ENCODE data around the gene ESYT2. TPM values are rescaled to one million over a fixed set of nuclear protein-coding genes. Genes with fewer than 3 reads are reported as not detected.

The ESYT2 gene
- total and polyA plus RNA-seq, 4 donors: 4.9 to 31.7 (median 17.2) TPM

DNA sequence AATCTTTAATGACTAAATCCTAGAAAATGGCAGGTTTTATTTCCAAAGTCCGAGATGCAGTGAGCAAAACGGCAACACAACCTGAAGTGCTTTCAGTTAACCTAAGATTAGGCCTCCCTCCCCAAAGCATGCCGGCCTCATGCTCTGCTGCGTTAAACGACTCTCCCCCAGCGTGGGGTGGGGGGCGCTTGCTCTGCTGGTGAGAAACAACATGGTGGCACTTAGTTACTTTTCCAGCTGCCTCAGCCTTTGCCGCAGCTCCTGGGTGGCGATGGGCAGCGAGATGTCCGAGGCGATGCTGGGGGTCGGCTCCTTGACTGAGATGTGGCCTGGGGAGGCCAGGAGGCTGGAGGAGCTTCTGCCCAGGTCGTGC lies 88.0 kb downstream of the ESYT2 start:
- Histone ChIP-seq H3K36me3 (ENCODE audit: control insufficient read depth in 4 of 4, insufficient read depth in 3 of 4, low read depth in 1 of 4, low read length in 3 of 4) (peaks cover 9 to 58% (median 28%) of the 10 kb centered on the region in 4 donors), H3K27me3 (ENCODE audit: control insufficient read depth in 4 of 4, insufficient read depth in 4 of 4, low read length in 3 of 4) (no peaks in the 10 kb centered on the region), H3K9me3 (ENCODE audit: control insufficient read depth in 4 of 4, low read length in 3 of 4) (no peaks in the 10 kb centered on the region), H3K9ac (ENCODE audit: low read depth in 1 of 2, low read length in 2 of 2) (no peak overlapping the region), H3K4me1 (ENCODE audit: control insufficient read depth in 4 of 4, insufficient read depth in 4 of 4, low read length in 3 of 4) (no peaks in the 10 kb centered on the region), H3K27ac (ENCODE audit: low read depth in 1 of 2, low read length in 2 of 2) (no peak overlapping the region), H3K4me3 (ENCODE audit: low read depth in 1 of 3, low read length in 3 of 3) (no peak overlapping the region)
- 95% methylated on average over 14 of the region's 14 CpGs for WGBS
- DNase-seq (ENCODE audit: low spot score): no peak
- TF ChIP-seq FOXA2 (IDR thresholded peaks at IDR 0.05) (no peak), ZBTB33 (IDR thresholded peaks at IDR 0.05) (no peak), JUND (IDR thresholded peaks at IDR 0.05) (no peak), RXRA (IDR thresholded peaks at IDR 0.05) (no peak), HNF4A (conservative IDR thresholded peaks at IDR 0.05) (no peak), CTCF (IDR thresholded peaks at IDR 0.05; ENCODE audit: low read depth, low read length, missing input control) (no peak), ATF3 (IDR thresholded peaks at IDR 0.05) (no peak), TAF1 (conservative IDR thresholded peaks at IDR 0.05) (no peak), EGR1 (IDR thresholded peaks at IDR 0.05; ENCODE audit: low read depth in 2 of 2) (no peak), SP1 (IDR thresholded peaks at IDR 0.05) (no peak)

GRCh38 chr7:158740657-158741293 lies 88.5 kb downstream of the ESYT2 start:
- 92% methylated on average over 16 of the region's 16 CpGs for WGBS
- H3K9ac ChIP-seq (ENCODE audit: low read depth in 1 of 2, low read length in 2 of 2): no peak overlapping the region
- no peak overlapping the region for H3K27ac ChIP-seq (ENCODE audit: low read depth in 1 of 2, low read length in 2 of 2)
- TF ChIP-seq EGR1 (IDR thresholded peaks at IDR 0.05; ENCODE audit: low read depth in 2 of 2): no peak
- TF ChIP-seq MAX (IDR thresholded peaks at IDR 0.05): no peak
- TF ChIP-seq SP1 (IDR thresholded peaks at IDR 0.05): no peak
- no peak for TF ChIP-seq FOXA1 (IDR thresholded peaks at IDR 0.05)
- TF ChIP-seq RAD21 (IDR thresholded peaks at IDR 0.05): no peak
- TF ChIP-seq TAF1 (conservative IDR thresholded peaks at IDR 0.05): no peak
- TF ChIP-seq GABPA (IDR thresholded peaks at IDR 0.05 in 1 of 2, conservative IDR thresholded peaks at IDR 0.05 in 1 of 2): no peak
- TF ChIP-seq YY1 (IDR thresholded peaks at IDR 0.05): no peak
- TF ChIP-seq HNF4A (conservative IDR thresholded peaks at IDR 0.05): no peak
- no peak for TF ChIP-seq ZBTB33 (IDR thresholded peaks at IDR 0.05)
- TF ChIP-seq, protein P1, sequence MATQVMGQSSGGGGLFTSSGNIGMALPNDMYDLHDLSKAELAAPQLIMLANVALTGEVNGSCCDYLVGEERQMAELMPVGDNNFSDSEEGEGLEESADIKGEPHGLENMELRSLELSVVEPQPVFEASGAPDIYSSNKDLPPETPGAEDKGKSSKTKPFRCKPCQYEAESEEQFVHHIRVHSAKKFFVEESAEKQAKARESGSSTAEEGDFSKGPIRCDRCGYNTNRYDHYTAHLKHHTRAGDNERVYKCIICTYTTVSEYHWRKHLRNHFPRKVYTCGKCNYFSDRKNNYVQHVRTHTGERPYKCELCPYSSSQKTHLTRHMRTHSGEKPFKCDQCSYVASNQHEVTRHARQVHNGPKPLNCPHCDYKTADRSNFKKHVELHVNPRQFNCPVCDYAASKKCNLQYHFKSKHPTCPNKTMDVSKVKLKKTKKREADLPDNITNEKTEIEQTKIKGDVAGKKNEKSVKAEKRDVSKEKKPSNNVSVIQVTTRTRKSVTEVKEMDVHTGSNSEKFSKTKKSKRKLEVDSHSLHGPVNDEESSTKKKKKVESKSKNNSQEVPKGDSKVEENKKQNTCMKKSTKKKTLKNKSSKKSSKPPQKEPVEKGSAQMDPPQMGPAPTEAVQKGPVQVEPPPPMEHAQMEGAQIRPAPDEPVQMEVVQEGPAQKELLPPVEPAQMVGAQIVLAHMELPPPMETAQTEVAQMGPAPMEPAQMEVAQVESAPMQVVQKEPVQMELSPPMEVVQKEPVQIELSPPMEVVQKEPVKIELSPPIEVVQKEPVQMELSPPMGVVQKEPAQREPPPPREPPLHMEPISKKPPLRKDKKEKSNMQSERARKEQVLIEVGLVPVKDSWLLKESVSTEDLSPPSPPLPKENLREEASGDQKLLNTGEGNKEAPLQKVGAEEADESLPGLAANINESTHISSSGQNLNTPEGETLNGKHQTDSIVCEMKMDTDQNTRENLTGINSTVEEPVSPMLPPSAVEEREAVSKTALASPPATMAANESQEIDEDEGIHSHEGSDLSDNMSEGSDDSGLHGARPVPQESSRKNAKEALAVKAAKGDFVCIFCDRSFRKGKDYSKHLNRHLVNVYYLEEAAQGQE (IDR thresholded peaks at IDR 0.05): no peak
- TF ChIP-seq HNF4G (IDR thresholded peaks at IDR 0.05): no peak
- no peak for TF ChIP-seq CTCF (IDR thresholded peaks at IDR 0.05; ENCODE audit: low read depth, low read length, missing input control)
- no peak for TF ChIP-seq ATF3 (IDR thresholded peaks at IDR 0.05)
- no peak for TF ChIP-seq RXRA (IDR thresholded peaks at IDR 0.05)
- no peak for TF ChIP-seq NR2F2 (IDR thresholded peaks at IDR 0.05)
- no peak for TF ChIP-seq FOXA2 (IDR thresholded peaks at IDR 0.05)
- TF ChIP-seq JUND (IDR thresholded peaks at IDR 0.05): no peak
- H3K4me3 ChIP-seq (ENCODE audit: low read depth in 1 of 3, low read length in 3 of 3): no peak overlapping the region
- H3K27me3 ChIP-seq (ENCODE audit: control insufficient read depth in 4 of 4, insufficient read depth in 4 of 4, low read length in 3 of 4): no peaks in the 10 kb centered on the region
- DNase-seq (ENCODE audit: low spot score): no peak
- H3K36me3 ChIP-seq (ENCODE audit: control insufficient read depth in 4 of 4, insufficient read depth in 3 of 4, low read depth in 1 of 4, low read length in 3 of 4): peaks cover 9 to 61% (median 31%) of the 10 kb centered on the region in 4 donors
- H3K9me3 ChIP-seq (ENCODE audit: control insufficient read depth in 4 of 4, low read length in 3 of 4): no peaks in the 10 kb centered on the region
- no peaks in the 10 kb centered on the region for H3K4me1 ChIP-seq (ENCODE audit: control insufficient read depth in 4 of 4, insufficient read depth in 4 of 4, low read length in 3 of 4)
